Measurements from ENCODE around the gene KCNC4.

KCNC4 gene

DNA sequence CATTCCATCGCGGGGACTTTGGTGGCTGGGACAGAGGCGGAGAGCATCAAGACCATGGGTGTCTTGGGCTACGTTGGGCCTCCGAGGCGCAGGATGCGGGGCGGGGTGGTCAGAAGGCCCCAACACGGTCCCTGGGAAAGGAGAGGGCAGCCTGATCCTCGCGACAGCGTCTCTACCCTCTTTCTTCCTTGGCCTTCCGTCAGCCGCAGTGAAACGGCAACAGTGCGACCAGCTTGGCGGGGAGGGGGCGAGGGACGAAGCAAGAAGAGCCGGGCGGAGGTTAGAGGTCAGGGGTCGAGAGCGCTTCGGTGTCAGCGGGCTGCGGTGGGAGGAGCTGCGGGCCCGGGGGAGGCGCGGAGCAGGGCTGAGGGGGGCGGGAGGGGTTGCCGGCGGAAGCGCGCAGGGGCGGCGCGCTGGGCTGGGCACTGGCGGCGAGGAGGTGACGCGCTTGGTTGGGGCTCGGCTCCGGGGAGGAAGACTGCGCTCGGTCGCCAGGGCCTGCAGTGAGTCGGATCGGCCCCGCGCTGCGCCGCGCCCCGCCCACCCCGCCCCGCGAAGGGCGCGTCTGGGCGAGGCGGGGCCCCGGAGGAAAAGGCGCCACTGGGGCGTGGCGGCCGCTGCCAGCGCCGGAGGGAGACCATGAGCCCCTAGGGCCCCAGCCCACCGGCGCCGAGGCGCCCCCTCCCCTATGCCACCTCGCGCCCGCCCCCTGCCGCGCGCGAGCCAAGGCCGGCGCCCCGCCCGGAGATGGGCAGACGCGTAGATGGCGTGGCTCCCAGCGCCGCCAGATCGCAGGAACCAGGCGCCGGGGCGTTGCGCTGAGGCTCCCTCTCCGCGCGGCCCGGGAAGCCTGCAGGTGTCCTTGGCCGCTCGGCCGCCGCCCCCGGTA is at the start of gene KCNC4:
Gene KCNC4 (plus strand): TSS at position 600 of the 889 bp plus-strand sequence. CDS start 1,186 bp downstream, outside the sequence.
- ATAC-seq: peak; percentile 93
- peak; percentile 90 for DNase-seq

- no peak for ATAC-seq
- DNase-seq: no peak
Observed at GRCh38 chr1:110160538-110161100, 49.5 kb upstream of the KCNC4 start.

DNA sequence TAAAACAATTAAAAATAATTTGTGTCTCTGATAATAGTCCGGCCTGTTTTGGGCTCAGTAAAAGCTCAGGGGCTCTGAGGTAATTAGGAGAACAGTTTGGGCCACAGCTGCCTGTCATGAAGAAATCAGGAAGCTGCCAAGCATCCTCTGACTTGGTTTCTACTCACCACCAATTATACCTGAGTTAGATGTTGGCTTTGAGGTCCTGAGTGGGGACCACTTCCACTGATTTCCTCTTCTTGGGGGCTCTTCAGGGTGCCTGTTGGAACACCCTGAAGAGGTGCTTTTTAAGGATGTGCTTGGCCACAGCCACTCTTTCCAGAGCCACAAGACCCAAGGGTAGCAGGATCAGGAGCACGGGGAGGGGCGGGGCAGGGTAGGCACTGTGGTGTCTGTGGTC is 48.9 kb upstream of the KCNC4 start:
- no peak for ATAC-seq
- no peak for DNase-seq

DNA sequence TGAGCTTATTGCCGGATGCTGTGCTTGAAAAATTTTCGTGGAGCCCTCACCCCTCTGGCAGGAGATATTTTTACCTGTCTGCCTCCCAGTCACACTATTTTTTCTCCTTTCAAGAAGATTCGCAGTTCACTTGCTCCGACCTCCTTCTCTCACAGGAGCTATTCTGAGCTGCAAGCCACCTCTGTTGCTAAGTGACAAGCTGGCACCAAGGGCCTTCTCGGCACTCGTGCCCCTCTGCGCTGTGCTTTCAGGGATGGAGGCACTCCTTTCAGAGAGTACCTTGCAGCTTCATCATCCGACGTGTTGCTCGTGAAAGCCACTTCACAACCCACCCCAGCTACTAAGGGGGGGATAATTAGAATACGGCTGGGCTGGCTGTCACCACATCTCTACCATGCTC is 48.3 kb upstream of the KCNC4 start:
- no peak for ATAC-seq
- DNase-seq: no peak

- DNase-seq (no peak), ATAC-seq (no peak)
Observed at GRCh38 chr1:110163591-110163990, 46.5 kb upstream of the KCNC4 start.

DNA sequence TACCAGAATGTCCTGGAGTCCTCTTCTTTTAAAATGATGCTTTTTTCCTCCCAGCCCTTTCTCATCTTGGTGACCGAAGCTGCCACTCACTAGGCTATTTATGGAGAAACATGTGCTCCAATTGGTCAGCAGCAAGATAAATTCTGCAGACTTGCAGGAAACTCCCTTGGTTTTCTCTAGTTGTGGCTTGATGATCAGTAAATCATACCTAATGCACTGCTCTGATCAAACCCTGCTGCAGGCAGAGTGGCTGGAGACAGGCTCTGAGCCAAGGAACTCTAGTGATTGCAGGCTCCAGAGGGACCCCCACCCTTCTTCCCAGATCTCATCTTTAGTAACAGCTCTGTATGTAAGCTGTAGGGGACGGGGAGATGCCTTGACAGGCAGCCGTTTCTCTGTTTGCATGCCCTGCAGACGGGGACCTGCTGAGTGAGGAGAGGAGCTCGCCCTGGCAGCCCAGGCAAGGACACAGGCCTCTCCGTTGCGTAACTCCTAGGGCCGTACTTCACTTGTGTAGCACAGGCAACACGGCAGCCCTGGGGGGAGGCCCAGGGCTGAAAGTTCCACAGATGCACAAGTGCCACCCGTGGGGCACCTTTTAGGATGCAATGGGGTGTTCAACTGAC is 45.3 kb upstream of the KCNC4 start:
- no peak for ATAC-seq
- no peak for DNase-seq

GRCh38 chr1:110165761-110166231 is 44.3 kb upstream of the KCNC4 start:
- ATAC-seq: no peak

DNA sequence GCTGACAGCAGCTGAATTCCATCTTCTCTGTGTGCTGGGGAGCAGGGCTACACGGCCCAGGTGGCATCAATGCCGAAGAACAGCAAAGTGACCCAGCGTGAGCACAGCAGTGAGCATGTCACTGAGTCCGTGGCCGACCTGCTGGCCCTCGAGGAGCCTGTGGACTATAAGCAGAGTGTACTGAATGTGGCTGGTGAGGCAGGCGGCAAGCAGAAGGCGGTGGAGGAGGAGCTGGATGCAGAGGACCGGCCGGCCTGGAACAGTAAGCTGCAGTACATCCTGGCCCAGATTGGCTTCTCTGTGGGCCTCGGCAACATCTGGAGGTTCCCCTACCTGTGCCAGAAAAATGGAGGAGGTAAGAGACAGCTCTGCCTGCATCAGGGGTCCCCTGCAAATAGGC is 43.3 kb upstream of the KCNC4 start:
- no peak for ATAC-seq

More at GRCh38 chr1:110165761-110166231, 44.3 kb upstream of the KCNC4 start:
- DNase-seq: no peak

GRCh38 chr1:110170766-110171733 is 39.1 kb upstream of the KCNC4 start:
- ATAC-seq (no peak), DNase-seq (no peak)

More for the DNA sequence above, 43.3 kb upstream of the KCNC4 start:
- no peak for DNase-seq

GRCh38 chr1:110172001-110172400 is 38.1 kb upstream of the KCNC4 start:
- DNase-seq (no peak), ATAC-seq (peak; percentile 19)

- ATAC-seq (no peak), DNase-seq (no peak)
Observed at GRCh38 chr1:110173466-110174105, 36.5 kb upstream of the KCNC4 start.

DNA sequence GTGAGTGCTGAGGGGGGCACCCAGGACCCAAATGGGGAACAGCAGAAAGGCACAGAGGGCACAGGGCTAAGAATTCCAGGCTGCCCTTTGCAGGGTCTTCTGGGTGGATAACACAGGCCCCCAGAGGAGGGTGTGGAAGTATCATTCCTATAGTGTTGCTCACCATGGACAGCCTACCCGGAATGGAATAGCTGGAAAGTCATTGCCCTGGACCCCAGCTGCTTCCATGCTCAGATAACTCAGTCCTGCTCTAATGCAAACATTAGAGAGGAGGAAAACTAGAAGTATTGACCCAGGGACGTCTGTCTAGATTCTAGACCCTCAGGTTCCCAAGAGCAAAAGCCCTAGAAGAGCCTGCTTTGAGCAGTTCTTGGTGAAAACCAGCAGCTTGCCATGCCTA is 35.2 kb upstream of the KCNC4 start:
- DNase-seq (no peak), ATAC-seq (no peak)

GRCh38 chr1:110176299-110176956 is 33.7 kb upstream of the KCNC4 start:
- no peak for DNase-seq

GRCh38 chr1:110177775-110178174 is 32.3 kb upstream of the KCNC4 start:
- DNase-seq (no peak), ATAC-seq (no peak)

More at GRCh38 chr1:110176299-110176956, 33.7 kb upstream of the KCNC4 start:
- no peak for ATAC-seq

- ATAC-seq (no peak), DNase-seq (no peak)
Observed at GRCh38 chr1:110183642-110184167, 26.4 kb upstream of the KCNC4 start.

- ATAC-seq: no peak
- no peak for DNase-seq
Observed at GRCh38 chr1:110184446-110184845, 25.7 kb upstream of the KCNC4 start.

DNA sequence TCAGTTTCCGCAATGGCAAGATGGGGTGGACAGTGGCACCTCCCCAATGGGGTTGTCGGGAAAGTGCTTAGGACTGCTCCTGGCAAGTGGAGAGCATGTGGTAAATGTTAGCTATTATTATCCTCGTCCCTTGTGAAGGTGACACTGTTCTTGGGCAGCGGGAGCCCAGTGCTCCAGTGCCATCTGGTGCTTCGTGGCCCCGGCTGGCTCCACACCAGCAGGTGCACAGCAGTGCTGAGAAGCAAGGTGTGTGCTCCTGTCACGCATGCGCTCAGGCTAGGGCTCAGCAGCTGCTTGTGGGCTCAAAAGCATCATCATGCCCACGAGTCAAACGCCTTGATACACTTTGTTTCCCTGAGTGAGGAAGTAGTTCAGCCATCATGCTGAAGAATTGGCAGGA is 24.9 kb upstream of the KCNC4 start:
- no peak for ATAC-seq
- DNase-seq: no peak

- DNase-seq (no peak), ATAC-seq (no peak)
Observed at GRCh38 chr1:110186558-110186957, 23.6 kb upstream of the KCNC4 start.

DNA sequence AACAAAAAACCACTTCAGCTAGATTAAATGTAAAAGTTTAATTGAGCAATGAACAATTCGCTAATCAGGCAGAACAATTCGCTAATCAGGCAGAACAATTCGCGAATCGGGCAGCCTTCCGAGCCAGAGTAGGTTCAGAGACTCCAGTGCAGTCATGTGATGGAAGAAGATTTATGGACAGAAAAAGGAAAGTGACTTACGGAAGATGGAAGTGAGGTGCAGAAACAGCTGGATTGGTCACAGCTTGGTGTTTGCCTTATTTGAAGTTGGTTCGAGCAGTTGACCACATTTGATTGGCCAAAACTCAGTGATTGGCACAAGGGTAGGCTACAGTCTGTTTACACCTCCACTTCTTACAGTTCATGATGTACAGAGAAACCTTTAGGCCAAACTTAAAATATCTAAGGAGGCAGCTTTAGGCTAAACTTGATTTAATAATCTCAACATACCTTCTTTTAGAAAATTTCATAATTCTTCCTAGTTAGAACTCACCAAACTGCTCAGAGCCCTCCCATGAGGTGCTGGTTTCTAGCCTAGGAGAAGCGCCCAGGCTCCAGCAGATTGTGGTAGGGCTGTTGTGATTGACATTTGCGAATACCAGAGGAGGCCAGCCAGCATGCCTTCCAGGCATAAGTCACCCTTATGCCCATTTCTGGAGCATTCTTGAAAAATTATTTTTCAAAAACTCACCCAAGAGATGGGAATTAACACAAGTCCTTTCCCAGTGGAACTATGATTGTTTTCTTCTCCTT is 22.8 kb upstream of the KCNC4 start:
- ATAC-seq (no peak), DNase-seq (no peak)
